ENCODE results near the gene MAP2. TPM values are rescaled to one million over a fixed set of nuclear protein-coding genes. Genes with fewer than 3 reads are reported as not detected.

MAP2 gene
- total and polyA plus RNA-seq, 2 of the 8 experiments (the other 6 are each of a cell fraction or from before 2014, with no cell fraction given), result 5.9 to 9.4 TPM

DNA sequence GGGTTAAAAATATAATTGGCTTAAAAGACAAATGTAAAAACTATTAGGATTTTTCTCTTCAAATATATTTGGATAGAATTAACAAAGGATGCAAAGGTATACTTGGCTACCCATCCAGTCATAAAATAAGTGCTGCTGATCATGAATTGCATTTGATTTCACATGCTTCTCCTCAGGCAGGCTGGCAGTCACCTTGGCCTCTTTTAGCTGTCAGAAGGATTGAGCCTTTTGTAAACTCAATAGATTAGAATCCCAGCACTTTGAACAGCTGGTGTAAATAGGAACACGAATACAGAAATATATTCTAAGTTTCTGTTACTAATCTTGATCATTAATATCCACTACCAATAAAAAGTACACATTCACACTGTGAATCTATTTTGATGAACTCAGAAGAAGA lies 178.4 kb downstream of the MAP2 start:
- no peak overlapping the region for H4K91ac ChIP-seq (replicated peaks; ENCODE audit: insufficient read length, low read length)
- H2BK5ac ChIP-seq (ENCODE audit: low read depth, low read length), result no peak overlapping the region
- H3K9me3 ChIP-seq (ENCODE audit: insufficient read depth in 2 of 2, low read depth in 1 of 2, low read length in 1 of 2), result no peaks in the 10 kb centered on the region
- no peak overlapping the region for H3K18ac ChIP-seq (ENCODE audit: extremely low read depth, low read length)
- no peaks in the 10 kb centered on the region for H3K36me3 ChIP-seq (ENCODE audit: control insufficient read depth in 2 of 4, insufficient read depth in 4 of 4, low read length in 3 of 4)
- 88% methylated on average over 1 of the region's 1 CpG; no CpG with 5 or more reads in 1 of the 2 experiments for WGBS, 2 experiments (ENCODE audit: extremely low coverage in 1 of 2, insufficient coverage in 1 of 2, insufficient read length in 1 of 2, insufficient replicate concordance in 2 of 2, low coverage in 1 of 2, low lambda C conversion rate in 2 of 2, missing lambda C conversion rate in 1 of 2)
- no peak overlapping the region for H4K5ac ChIP-seq (ENCODE audit: insufficient read length, low read depth, low read length)
- H2BK15ac ChIP-seq (ENCODE audit: low read length), result no peak overlapping the region
- H4K8ac ChIP-seq (ENCODE audit: extremely low read depth, insufficient read depth, low read length), result no peak overlapping the region
- DNase-seq (ENCODE audit: low read depth in 1 of 2, low spot score in 2 of 2) (no peak), FAIRE-seq (no peak)
- H2AFZ ChIP-seq (ENCODE audit: low read length), result no peak overlapping the region
- H2BK20ac ChIP-seq (ENCODE audit: low read length), result no peak overlapping the region
- H3K79me1 ChIP-seq (ENCODE audit: low read depth, low read length), result no peaks in the 10 kb centered on the region
- no peaks in the 10 kb centered on the region for H4K20me1 ChIP-seq (replicated peaks in 1 of 2; ENCODE audit: control insufficient read depth in 1 of 2, insufficient read depth in 2 of 2, low read length in 2 of 2)
- H3K27ac ChIP-seq (ENCODE audit: low read depth, low read length), result no peak overlapping the region
- H2BK120ac ChIP-seq (replicated peaks; ENCODE audit: low read depth, low read length), result no peak overlapping the region
- H3K14ac ChIP-seq (ENCODE audit: insufficient read length), result no peak overlapping the region
- H2AK5ac ChIP-seq (ENCODE audit: low read depth, low read length), result no peak overlapping the region
- peaks cover 0 to 2% (median 0%) of the 10 kb centered on the region in 4 experiments; a peak in 2 of 7 replicates for H3K4me1 ChIP-seq (replicated peaks in 1 of 4; ENCODE audit: control insufficient read depth in 3 of 4, insufficient read depth in 4 of 4, low read length in 3 of 4)
- H3K4me2 ChIP-seq (ENCODE audit: insufficient read depth in 1 of 2, low read depth in 2 of 2, low read length in 2 of 2), result no peak overlapping the region
- no peak overlapping the region for H3K56ac ChIP-seq (replicated peaks; ENCODE audit: insufficient read length, low read depth, low read length)
- H3K79me2 ChIP-seq (ENCODE audit: control insufficient read depth in 1 of 2, insufficient read depth in 2 of 2, low read length in 2 of 2), result no peaks in the 10 kb centered on the region
- H3K23me2 ChIP-seq (ENCODE audit: low read depth, low read length), result no peaks in the 10 kb centered on the region
- CTCF ChIA-PET (ENCODE audit: partially characterized antibody), result interaction anchor here (1.2 to 1.4 kb wide), 2 partner anchors 11 to 179 kb away, joined by 3 to 5 read pairs; no protein-coding TSS in a partner anchor
- no peak overlapping the region for H3K4ac ChIP-seq (replicated peaks; ENCODE audit: insufficient read length, low read depth, low read length)
- H3K27me3 ChIP-seq (replicated peaks in 1 of 4; ENCODE audit: control insufficient read depth in 3 of 4, extremely low read depth in 1 of 4, insufficient read depth in 3 of 4, low read length in 3 of 4), result no peaks in the 10 kb centered on the region
- no peak overlapping the region for H2BK12ac ChIP-seq (ENCODE audit: low read depth, low read length)
- H3K4me3 ChIP-seq (ENCODE audit: extremely low read depth in 1 of 4, insufficient read depth in 2 of 4, low read depth in 3 of 4, low read length in 4 of 4), result no peak overlapping the region
- no peak overlapping the region for H3K23ac ChIP-seq (ENCODE audit: insufficient read length)
- POLR2A ChIA-PET (ENCODE audit: partially characterized antibody), result no interaction called here
- H3K9ac ChIP-seq (replicated peaks in 1 of 4; ENCODE audit: extremely low read depth in 1 of 4, low read depth in 3 of 4, low read length in 3 of 4), result no peak overlapping the region
- TF ChIP-seq, protein P1, sequence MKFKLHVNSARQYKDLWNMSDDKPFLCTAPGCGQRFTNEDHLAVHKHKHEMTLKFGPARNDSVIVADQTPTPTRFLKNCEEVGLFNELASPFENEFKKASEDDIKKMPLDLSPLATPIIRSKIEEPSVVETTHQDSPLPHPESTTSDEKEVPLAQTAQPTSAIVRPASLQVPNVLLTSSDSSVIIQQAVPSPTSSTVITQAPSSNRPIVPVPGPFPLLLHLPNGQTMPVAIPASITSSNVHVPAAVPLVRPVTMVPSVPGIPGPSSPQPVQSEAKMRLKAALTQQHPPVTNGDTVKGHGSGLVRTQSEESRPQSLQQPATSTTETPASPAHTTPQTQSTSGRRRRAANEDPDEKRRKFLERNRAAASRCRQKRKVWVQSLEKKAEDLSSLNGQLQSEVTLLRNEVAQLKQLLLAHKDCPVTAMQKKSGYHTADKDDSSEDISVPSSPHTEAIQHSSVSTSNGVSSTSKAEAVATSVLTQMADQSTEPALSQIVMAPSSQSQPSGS (IDR thresholded peaks at IDR 0.05; ENCODE audit: low read length), result no peak
- no peak for TF ChIP-seq RNF2 (IDR thresholded peaks at IDR 0.05; ENCODE audit: borderline replicate concordance, low read depth, low read length, missing control alignments, poor library complexity, severe bottlenecking)
- TF ChIP-seq, protein P2, sequence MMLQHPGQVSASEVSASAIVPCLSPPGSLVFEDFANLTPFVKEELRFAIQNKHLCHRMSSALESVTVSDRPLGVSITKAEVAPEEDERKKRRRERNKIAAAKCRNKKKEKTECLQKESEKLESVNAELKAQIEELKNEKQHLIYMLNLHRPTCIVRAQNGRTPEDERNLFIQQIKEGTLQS (IDR thresholded peaks at IDR 0.05; ENCODE audit: insufficient read depth, low read depth, low read length), result no peak
- no peak for TF ChIP-seq RAD21 (IDR thresholded peaks at IDR 0.05 in 1 of 2, conservative IDR thresholded peaks at IDR 0.05 in 1 of 2; ENCODE audit: low read depth in 2 of 2, low read length in 2 of 2)
- TF ChIP-seq, protein P3, sequence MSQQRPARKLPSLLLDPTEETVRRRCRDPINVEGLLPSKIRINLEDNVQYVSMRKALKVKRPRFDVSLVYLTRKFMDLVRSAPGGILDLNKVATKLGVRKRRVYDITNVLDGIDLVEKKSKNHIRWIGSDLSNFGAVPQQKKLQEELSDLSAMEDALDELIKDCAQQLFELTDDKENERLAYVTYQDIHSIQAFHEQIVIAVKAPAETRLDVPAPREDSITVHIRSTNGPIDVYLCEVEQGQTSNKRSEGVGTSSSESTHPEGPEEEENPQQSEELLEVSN (IDR thresholded peaks at IDR 0.05), result no peak
- TF ChIP-seq ASH2L (IDR thresholded peaks at IDR 0.05; ENCODE audit: low read length), result no peak
- TF ChIP-seq SP4 (IDR thresholded peaks at IDR 0.05; ENCODE audit: low read length), result no peak
- no peak for TF ChIP-seq NRF1 (IDR thresholded peaks at IDR 0.05; ENCODE audit: low read depth, low read length)
- TF ChIP-seq, protein P4, sequence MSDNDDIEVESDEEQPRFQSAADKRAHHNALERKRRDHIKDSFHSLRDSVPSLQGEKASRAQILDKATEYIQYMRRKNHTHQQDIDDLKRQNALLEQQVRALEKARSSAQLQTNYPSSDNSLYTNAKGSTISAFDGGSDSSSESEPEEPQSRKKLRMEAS (IDR thresholded peaks at IDR 0.05), result no peak
- TF ChIP-seq JUN (IDR thresholded peaks at IDR 0.05; ENCODE audit: low read depth, low read length), result no peak

All from H1 (cell line).